ENCODE measurements around the gene MTRR.

The MTRR gene

DNA sequence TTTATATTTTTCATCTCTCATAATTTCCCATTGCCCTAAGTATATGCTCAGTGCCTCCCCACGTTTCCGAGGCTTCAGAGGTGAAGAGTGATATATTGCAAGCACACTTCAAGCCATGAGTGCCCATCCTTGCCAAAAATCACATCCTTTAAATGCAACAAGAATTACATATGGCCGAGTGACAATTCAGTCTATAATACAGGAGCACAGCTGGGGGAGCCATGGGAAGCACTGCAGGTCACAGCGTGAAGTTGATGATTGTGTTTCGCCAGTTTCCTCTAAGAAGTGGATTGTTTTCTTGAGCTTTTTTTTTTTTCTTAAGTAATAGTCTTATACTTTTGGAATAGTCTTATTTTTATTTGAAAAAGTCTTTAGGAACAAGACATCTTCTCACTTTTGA lies 61.1 kb downstream of the MTRR start:
- Histone ChIP-seq H3K9ac (ENCODE audit: low read length in 5 of 5) (no peak overlapping the region), H3K27me3 (ENCODE audit: control insufficient read depth in 5 of 5, insufficient read depth in 4 of 5, low read length in 5 of 5) (peaks cover 0 to 15% (median 6%) of the 10 kb centered on the region in 5 donors), H3K4me3 (ENCODE audit: low read depth in 1 of 5, low read length in 5 of 5) (no peak overlapping the region), H3K4me1 (ENCODE audit: control insufficient read depth in 5 of 5, insufficient read depth in 5 of 5, low read length in 5 of 5) (no peaks in the 10 kb centered on the region), H3K27ac (ENCODE audit: low read depth, low read length) (no peak overlapping the region), H3K9me3 (ENCODE audit: control insufficient read depth in 5 of 5, low read length in 5 of 5) (no peaks in the 10 kb centered on the region), H3K36me3 (ENCODE audit: control insufficient read depth in 5 of 5, insufficient read depth in 5 of 5, low read length in 5 of 5) (no peaks in the 10 kb centered on the region)

DNA sequence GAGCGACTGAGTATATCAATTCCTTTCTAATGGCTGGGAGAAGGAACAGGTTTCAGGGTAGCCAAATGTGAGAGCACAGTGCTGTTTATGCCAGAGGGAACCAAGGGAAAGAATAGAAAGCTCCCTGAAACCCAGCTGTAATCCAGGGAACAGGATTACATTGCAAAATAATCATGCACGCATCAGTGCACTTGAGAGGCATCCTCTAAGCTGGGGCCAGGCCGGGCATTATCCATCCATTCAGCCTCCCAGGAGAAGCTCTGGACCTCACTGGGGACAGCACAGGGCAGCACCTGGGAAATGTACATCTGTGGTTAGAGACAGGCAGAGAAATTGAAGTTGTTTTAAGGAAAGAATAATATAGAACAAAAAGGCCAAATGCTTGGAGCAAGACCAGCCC lies 72.7 kb downstream of the MTRR start:
- no peaks in the 10 kb centered on the region for H3K27me3 ChIP-seq (ENCODE audit: control insufficient read depth in 5 of 5, insufficient read depth in 4 of 5, low read length in 5 of 5)
- H3K36me3 ChIP-seq (ENCODE audit: control insufficient read depth in 5 of 5, insufficient read depth in 5 of 5, low read length in 5 of 5), result no peaks in the 10 kb centered on the region
- H3K27ac ChIP-seq (ENCODE audit: low read depth, low read length), result no peak overlapping the region
- no peaks in the 10 kb centered on the region for H3K4me1 ChIP-seq (ENCODE audit: control insufficient read depth in 5 of 5, insufficient read depth in 5 of 5, low read length in 5 of 5)
- no peak overlapping the region for H3K9ac ChIP-seq (ENCODE audit: low read length in 5 of 5)
- no peaks in the 10 kb centered on the region for H3K9me3 ChIP-seq (ENCODE audit: control insufficient read depth in 5 of 5, low read length in 5 of 5)
- H3K4me3 ChIP-seq (ENCODE audit: low read depth in 1 of 5, low read length in 5 of 5), result no peak overlapping the region

GRCh38 chr5:7947301-7947700 lies 78.4 kb downstream of the MTRR start:
- no peaks in the 10 kb centered on the region for H3K36me3 ChIP-seq (ENCODE audit: control insufficient read depth in 5 of 5, insufficient read depth in 5 of 5, low read length in 5 of 5)
- H3K27ac ChIP-seq (ENCODE audit: low read depth, low read length), result no peak overlapping the region
- peaks cover 0 to 3% (median 0%) of the 10 kb centered on the region in 5 donors for H3K27me3 ChIP-seq (ENCODE audit: control insufficient read depth in 5 of 5, insufficient read depth in 4 of 5, low read length in 5 of 5)
- H3K4me1 ChIP-seq (ENCODE audit: control insufficient read depth in 5 of 5, insufficient read depth in 5 of 5, low read length in 5 of 5), result no peaks in the 10 kb centered on the region
- no peak overlapping the region for H3K4me3 ChIP-seq (ENCODE audit: low read depth in 1 of 5, low read length in 5 of 5)
- no peak overlapping the region for H3K9ac ChIP-seq (ENCODE audit: low read length in 5 of 5)
- H3K9me3 ChIP-seq (ENCODE audit: control insufficient read depth in 5 of 5, low read length in 5 of 5), result peaks cover 0 to 3% (median 0%) of the 10 kb centered on the region in 5 donors

All from subcutaneous abdominal adipose tissue (tissue), 5 donors.